NB4 (cell line): ENCODE measurements around the gene NPIPA8.
"Not testable (repeated sequence)": the region's sequence is repeated elsewhere in the genome, so short reads cannot be mapped to it uniquely, and the experiment has no call there.

Experiments
- DNase-seq: peaks from one replicate; pipeline ENCODE4 v3.0.0; 2010; ENCODE audit warnings: low read depth
- H3K4me3 ChIP-seq: one replicate; pipeline ENCODE4 v1.5.1; 2011; ENCODE audit warnings: mild to moderate bottlenecking, low read depth, low read length, moderate library complexity

NPIPA8 gene

GRCh38 chr16:18336636-18337035, at the start of gene NPIPA8:
Gene NPIPA8, minus strand, starts transcription at chr16:18336736. Its CDS starts 4,074 bp downstream, at chr16:18332662.
- not testable (repeated sequence) for H3K4me3 ChIP-seq, DNase-seq

- not testable (repeated sequence) for H3K4me3 ChIP-seq, DNase-seq
These were observed 48.7 kb upstream of the NPIPA8 start for GRCh38 chr16:18385285-18385684.

GRCh38 chr16:18384869-18385268, 48.3 kb upstream of the NPIPA8 start:
- H3K4me3 ChIP-seq, DNase-seq: not testable (repeated sequence)

- DNase-seq, H3K4me3 ChIP-seq: not testable (repeated sequence)
These were observed 47.6 kb upstream of the NPIPA8 start for GRCh38 chr16:18384098-18384636.

- not testable (repeated sequence) for DNase-seq, H3K4me3 ChIP-seq
These were observed 46.2 kb upstream of the NPIPA8 start for GRCh38 chr16:18382696-18383095.

GRCh38 chr16:18347742-18348141, 11.2 kb upstream of the NPIPA8 start:
- H3K4me3 ChIP-seq, result not testable (repeated sequence)

GRCh38 chr16:18346993-18347392, 10.5 kb upstream of the NPIPA8 start:
- not testable (repeated sequence) for DNase-seq, H3K4me3 ChIP-seq

More at GRCh38 chr16:18347742-18348141, 11.2 kb upstream of the NPIPA8 start:
- DNase-seq, result not testable (repeated sequence)

GRCh38 chr16:18344634-18345033, 8.1 kb upstream of the NPIPA8 start:
- not testable (repeated sequence) for H3K4me3 ChIP-seq, DNase-seq

GRCh38 chr16:18341986-18342385, 5.5 kb upstream of the NPIPA8 start:
- H3K4me3 ChIP-seq, DNase-seq: not testable (repeated sequence)

- not testable (repeated sequence) for H3K4me3 ChIP-seq, DNase-seq
These were observed 5.0 kb upstream of the NPIPA8 start for GRCh38 chr16:18341417-18341960.

- H3K4me3 ChIP-seq, DNase-seq: not testable (repeated sequence)
These were observed 2.7 kb upstream of the NPIPA8 start for GRCh38 chr16:18339210-18339609.

- not testable (repeated sequence) for DNase-seq, H3K4me3 ChIP-seq
These were observed 24.7 kb downstream of the NPIPA8 start for GRCh38 chr16:18311811-18312210.

GRCh38 chr16:18309159-18309558, 27.4 kb downstream of the NPIPA8 start:
- DNase-seq, H3K4me3 ChIP-seq: not testable (repeated sequence)

- not testable (repeated sequence) for DNase-seq, H3K4me3 ChIP-seq
These were observed 29.3 kb downstream of the NPIPA8 start for GRCh38 chr16:18307241-18307640.

- not testable (repeated sequence) for DNase-seq, H3K4me3 ChIP-seq
These were observed 30.5 kb downstream of the NPIPA8 start for GRCh38 chr16:18306066-18306465.

- H3K4me3 ChIP-seq, DNase-seq: not testable (repeated sequence)
These were observed 33.4 kb downstream of the NPIPA8 start for GRCh38 chr16:18303059-18303706.

- H3K4me3 ChIP-seq, DNase-seq: not testable (repeated sequence)
These were observed 38.8 kb downstream of the NPIPA8 start for GRCh38 chr16:18297714-18298113.

GRCh38 chr16:18296931-18297330, 39.6 kb downstream of the NPIPA8 start:
- not testable (repeated sequence) for DNase-seq

GRCh38 chr16:18294371-18294770, 42.2 kb downstream of the NPIPA8 start:
- DNase-seq, H3K4me3 ChIP-seq: not testable (repeated sequence)

More at GRCh38 chr16:18296931-18297330, 39.6 kb downstream of the NPIPA8 start:
- not testable (repeated sequence) for H3K4me3 ChIP-seq

GRCh38 chr16:18293337-18293956, 43.1 kb downstream of the NPIPA8 start:
- H3K4me3 ChIP-seq, DNase-seq: not testable (repeated sequence)
